GM18909 (cell line): Measurements from ENCODE around the gene LYPD5.
"Not testable (repeated sequence)": the region's sequence is repeated elsewhere in the genome, so short reads cannot be mapped to it uniquely, and the experiment has no call there.

Experiments
- ATAC-seq: cut with Tn5 transposase; IDR thresholded peaks from one replicate; pipeline ENCODE4 v1.9.1; 2021; ENCODE audit warnings: mild to moderate bottlenecking; ENCODE audit not compliant: unreplicated experiment, poor library complexity

Gene LYPD5, protein sequence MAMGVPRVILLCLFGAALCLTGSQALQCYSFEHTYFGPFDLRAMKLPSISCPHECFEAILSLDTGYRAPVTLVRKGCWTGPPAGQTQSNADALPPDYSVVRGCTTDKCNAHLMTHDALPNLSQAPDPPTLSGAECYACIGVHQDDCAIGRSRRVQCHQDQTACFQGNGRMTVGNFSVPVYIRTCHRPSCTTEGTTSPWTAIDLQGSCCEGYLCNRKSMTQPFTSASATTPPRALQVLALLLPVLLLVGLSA

DNA sequence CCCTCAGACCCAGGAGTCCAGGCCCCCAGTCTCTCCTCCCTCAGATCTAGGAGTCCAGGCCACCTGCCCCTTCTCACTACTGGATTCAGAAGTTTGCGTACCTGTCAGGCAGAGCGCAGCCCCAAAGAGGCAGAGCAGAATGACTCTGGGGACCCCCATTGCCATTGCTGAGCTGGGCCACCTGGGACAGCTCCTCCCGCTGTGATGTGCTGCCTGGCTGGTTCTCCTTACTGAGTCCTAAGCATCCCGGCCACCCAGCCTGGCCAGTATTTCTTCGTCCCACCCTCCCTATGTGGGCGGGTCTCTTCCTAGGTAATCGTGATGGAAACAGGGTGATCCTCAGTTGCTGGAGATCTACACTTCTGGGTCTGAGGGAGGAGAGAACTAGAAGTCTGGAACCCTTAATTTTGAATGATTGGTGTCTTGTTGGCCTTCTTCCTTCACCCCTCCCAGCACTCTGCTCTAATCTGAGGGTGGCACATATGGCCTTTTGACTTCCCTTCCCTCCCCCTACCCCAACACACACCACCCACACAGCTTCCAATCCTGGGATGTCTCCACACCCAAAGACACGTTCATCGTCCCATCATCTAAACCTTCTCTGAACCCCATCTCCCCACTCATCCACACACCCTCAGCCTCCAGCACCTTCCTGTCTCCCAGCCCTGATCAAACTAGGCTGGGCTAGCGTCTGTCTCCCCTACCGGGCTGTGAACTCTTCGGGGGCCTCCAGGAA is at the start of gene LYPD5:
LYPD5 (minus strand) TSS at position 232 of the 736 bp plus-strand sequence; CDS start at position 165, 67 bp downstream.
- ATAC-seq = no peak

DNA sequence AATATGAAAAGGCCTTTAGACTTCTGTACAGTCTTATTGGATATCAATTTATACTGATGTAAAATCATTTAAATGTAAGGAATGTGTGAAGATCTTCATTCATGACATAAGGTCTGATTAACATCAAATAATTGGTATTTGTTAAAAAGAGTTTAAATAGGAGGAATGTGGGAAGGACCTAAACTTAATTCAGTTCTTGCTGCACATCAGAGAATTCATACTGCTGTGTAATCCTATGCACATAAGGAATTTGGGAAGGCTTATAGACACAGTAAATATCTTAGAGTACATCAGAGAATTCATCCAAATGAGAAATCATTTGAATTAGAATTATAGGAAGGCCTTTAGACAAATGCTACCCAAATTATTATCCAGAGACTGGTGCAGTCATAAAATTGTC is 46.6 kb upstream of the LYPD5 start:
- no peak for ATAC-seq

DNA sequence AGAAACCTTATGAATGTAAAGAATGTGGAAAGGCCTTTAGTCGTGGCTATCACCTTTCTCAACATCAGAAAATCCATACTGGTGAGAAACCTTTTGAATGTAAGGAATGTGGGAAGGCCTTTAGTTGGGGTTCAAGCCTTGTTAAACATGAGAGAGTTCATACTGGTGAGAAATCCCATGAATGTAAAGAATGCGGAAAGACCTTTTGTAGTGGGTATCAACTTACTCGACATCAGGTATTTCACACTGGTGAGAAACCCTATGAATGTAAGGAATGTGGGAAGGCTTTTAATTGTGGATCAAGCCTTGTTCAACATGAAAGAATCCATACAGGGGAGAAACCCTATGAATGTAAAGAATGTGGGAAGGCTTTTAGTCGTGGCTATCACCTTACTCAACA is 45.6 kb upstream of the LYPD5 start:
- no peak for ATAC-seq

DNA sequence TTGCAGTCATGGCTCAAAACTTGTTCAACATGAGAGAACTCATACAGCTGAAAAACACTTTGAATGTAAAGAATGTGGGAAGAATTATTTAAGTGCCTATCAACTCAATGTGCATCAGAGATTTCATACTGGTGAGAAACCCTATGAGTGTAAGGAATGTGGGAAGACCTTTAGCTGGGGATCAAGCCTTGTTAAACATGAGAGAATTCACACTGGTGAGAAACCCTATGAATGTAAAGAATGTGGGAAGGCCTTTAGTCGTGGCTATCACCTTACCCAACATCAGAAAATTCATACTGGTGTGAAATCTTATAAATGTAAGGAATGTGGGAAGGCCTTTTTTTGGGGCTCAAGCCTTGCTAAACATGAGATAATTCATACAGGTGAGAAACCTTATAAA is 45.0 kb upstream of the LYPD5 start:
- ATAC-seq = no peak

DNA sequence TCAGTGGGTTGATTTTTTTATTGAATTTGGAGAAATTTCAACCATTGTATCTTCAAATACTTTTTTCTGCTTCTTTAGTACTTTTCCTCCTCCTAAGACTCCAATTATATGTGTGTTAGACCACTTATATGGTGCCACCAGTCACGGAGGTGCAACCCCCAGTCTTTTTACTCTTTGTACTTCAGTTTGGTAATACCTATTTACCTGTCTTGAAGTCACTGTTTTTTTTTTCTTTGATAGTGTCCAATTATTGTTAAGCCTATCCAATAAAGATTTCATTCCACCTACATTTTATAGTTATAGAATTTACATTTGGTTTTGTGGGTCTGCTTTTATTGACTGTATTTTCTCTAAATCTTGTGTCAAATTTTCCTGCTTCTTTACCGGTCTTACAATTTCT is 39.8 kb upstream of the LYPD5 start:
- ATAC-seq = no peak

DNA sequence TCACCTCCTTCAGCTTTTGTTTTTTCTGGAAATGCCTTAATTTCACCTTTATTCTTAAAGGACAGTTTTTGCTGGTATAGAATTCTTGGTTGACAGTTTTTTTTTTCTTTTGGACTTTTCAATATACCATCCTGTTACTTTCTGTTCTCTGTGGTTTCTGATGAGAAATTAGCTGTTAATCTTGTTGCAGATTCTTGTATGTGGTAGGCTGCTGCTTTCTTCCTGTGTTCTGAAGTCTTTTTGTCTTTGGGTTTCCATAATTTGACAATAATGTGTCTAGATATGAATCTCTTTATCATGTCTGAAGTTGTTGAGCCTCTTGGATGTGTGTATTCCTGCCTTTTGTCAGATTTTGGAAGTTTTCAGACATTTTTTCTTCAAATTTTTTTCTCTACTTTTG is 36.9 kb upstream of the LYPD5 start:
- ATAC-seq = no peak

DNA sequence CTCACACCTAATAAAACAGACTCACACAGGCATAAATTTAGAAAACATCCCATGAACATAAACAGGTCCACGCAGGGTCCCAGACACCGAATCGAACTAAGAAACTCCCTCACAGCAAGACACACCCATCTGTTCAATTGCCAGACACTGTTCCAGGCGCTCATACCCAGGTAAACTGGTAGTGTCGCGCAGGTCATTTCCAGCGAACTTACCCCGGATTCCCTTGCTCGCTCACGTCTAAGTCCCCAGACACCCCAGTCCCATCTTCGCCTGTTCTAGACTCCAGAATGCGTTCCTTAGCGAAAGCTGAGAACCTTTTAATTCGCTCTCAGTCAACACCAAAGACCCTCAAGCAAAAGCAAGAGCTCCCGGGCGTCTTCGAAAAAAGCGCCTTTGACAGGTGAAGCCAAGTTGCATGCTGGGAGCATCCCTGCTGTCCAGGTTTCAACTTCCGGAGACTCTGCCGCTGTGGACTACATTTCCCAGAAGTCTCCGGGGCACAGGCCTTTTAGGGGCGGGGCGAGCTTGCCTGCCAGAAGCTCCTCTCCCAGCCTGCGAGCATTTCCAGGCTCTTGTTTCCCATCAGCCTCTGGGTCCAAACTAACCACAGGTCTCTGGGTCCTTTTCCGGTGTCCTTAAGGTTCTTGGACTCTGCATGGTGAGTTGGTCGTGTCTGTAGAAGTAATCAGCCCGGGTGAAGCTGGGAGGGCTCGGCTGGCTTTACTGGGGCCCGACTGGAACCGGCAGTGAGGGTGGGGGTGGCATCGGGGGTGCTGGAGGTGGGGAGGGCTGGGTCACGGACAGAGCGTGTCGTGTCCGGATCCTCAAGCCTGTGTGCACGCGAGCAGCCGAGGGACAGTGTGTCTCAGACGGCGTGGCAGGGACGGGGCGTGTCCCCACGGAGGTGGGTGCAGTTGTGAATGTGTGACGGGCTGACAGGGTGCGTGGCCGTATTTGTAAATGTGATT is 24.8 kb upstream of the LYPD5 start, which contains the start of gene ZNF283:
ZNF283 (plus strand) TSS at position 535 of the 968 bp plus-strand sequence. CDS start 6,184 bp downstream, outside the sequence.
- ATAC-seq = peak; percentile 77

DNA sequence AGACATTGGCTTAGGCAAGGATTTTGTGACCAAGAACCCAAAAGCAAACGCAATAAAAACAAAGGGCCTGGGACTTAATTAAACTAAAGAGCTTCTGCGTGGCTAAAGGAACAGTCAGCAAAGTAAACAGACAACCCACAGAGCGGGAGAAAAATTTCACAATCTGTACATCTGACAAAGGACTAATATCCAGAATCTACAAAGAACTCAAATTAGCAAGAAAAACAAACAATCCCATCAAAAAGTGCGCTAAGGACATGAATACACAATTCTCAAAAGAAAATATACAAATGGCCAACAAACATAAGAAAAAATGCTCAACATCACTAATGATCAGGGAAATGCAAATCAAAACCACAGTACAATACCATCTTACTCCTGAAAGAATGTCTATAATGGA is 22.3 kb upstream of the LYPD5 start:
- ATAC-seq = not testable (repeated sequence)

DNA sequence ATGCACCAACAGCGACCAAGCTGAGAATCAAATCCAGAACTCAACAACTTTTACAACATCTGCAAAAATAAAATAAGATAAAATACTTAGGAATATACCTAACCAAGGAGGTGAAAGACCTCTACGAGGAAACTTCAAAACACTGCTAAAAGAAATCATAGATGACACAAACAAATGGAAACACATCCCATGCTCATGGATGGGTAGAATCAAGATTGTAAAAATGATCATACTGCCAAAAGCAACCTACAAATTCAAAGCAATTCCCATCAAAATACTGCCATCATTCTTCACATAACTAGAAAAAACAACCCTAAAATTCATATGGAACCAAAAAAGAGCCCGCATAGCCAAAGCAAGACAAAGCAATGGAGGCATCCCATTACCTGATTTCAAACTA is 21.6 kb upstream of the LYPD5 start:
- ATAC-seq = not testable (repeated sequence)

DNA sequence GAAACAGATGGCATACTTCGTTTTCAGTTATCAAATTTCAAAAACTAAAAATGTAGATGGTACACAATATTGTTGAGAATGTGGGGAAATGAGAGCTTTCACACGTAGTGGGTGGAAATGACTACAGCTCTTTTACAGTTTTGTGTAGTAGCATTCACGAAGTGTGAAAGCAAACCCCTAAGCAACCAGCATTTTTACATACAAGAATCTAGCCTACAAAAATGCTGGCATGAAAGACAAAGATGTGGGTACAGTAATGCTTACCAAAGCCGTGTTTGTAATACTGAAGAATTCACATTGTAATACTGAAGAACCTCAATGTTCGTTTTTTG is 18.6 kb upstream of the LYPD5 start:
- ATAC-seq = no peak

DNA sequence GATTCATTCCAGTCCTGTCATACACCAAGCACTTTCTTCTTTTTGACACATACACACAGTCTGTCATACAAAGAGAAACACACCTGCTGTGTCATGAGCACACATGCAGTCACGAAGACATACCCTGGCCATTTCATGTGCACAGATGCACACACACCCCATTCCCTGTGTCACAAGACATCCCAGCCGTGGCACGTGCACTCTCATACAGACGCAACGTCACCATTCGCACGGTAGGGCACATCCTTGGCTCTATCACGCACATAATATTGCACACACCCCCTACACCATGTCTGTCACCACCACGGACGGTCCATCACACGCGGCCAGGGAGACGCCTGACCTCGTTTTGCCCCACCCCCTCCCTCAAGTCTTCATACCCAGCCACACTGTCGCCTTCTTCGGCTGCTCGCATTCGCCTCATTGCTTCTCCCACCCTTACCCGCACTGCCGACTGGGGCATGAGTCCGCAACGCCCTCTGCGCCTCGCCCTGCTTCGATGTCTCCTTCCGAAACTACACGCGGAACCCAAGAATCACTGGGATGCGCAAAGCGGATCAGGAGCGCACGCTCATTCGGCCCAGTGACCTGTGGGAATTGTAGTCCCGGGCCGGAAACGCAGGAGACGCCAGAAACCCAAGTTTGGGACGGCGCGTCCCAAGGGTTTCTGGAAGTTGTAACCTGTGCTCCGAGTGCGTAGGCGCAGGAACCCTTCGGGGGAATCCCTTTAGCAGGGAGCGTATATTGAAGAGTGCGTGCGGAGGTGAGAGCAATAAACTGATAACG is 18.0 kb upstream of the LYPD5 start:
- ATAC-seq = no peak

DNA sequence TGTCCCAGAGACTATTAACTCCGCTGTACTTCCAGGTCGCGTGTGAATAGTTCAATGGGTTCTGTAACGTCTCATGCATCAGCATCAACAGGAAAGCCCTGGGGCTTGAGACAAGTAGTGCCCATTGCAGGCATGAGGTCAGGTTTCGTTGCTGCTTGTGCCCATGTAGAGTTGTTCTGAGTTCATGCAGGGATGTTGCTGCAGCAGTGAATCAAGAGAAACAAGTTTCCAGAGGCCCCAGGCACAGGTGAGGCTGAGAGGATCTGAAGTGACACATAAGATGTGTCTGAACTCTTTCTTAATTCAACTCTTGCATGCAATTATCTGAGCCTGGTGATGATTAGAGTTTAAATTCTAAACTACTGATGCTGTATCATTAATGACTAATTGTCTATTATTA is 16.3 kb upstream of the LYPD5 start:
- ATAC-seq = no peak

DNA sequence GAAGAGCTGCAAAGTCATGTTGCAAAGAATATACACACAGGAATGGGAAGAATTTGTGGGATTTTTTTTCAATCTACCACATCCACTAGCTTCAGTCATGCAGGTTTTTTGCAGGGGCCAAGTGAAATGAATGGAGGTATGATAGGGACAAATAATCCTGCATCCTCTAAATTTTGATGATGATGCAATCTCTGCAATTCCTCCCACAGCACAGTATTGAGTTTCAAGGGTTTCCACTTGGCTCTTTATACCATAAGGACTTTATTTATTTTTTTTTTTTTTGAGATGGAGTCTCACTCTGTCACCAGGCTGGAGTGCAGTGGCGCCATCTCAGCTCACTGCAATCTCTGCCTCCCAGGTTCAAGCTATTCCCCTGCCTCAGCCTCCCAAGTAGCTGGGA is 15.2 kb upstream of the LYPD5 start:
- not testable (repeated sequence) for ATAC-seq

DNA sequence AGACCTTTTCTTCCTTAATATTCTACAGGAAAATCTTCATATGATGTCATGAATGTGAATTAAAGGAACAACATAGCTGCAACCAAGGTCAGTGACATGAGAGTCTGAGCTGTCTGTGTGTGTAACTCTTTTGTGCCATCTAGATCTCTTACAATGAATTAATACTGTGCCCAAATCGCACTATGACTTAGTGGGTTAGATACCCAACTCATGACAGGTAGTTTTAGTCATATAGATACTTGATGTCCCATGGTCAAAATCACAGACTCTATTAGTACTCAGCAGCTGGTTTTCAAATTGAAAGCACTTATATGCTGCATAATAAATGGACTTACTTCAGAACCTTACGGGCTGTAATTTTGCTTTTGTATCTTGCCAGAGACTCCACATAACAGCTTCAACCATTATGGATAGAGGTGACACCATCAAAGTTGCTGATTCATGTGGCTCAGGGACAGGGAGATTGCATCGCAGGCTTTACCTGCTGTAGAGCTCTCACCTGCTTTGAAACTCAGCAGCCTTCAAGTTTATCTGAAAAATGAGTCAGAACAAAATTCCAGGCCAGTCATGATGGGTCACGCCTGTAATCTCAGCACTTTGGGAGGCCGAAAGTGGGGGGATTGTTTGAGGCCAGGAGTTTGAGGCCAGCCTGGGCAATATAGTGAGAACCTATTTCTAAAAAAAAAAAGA is 12.6 kb upstream of the LYPD5 start:
- ATAC-seq = no peak

DNA sequence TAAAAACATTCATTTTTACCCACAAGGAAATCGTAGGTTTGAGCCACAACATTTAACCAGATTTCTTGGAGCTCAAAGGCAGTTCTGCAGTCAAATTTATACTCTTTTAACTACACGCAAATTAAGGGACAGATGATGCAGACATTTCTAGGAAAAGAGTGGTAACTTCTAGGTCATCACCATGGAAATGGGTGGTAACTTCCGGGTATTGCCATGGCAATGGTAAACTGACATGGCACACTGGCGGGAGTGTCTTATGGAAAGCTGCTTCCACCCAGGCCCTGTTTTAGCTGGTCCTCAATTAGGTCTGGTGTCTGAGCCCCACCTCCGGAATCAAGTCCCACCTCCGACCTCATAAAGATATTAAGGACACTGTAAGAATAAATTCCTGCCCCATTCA is 10.4 kb upstream of the LYPD5 start:
- no peak for ATAC-seq

DNA sequence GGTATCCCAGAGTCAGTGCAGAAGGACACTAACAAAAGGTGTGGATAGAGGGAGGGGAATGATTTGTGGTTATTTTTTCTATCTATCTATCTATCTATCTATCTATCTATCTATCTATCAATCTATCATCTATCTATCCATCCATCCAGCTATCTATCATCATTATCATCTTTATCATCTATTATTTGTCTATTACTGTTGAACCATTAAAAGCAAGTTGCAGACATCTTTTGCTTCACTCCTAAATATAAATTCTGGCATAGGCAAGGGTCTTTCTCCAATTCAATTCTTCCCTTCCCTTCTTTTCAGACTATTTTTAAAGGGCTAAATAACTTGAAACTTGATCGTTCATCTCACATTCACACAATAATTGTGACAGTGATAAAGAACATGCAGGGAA is 10.0 kb upstream of the LYPD5 start:
- no peak for ATAC-seq

DNA sequence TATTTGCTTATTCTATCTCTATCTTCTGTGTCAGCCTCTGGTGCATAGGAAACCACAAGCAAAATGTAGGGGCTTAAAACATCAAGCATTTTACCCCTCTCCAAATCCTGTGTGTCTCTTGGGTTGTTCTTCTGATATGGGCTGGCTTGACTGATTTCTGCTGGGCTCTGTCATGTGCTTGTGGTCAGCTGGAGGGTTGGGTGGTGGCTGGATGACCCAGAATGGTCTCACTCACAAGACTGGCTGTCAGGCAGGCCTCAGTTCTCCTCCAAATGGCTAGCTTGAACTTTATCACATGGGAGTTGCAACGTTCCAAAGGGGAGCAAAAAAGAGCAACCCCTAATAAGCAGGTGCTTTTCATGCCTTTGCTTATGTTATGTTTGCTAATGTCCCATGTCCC is 9.6 kb upstream of the LYPD5 start:
- no peak for ATAC-seq

DNA sequence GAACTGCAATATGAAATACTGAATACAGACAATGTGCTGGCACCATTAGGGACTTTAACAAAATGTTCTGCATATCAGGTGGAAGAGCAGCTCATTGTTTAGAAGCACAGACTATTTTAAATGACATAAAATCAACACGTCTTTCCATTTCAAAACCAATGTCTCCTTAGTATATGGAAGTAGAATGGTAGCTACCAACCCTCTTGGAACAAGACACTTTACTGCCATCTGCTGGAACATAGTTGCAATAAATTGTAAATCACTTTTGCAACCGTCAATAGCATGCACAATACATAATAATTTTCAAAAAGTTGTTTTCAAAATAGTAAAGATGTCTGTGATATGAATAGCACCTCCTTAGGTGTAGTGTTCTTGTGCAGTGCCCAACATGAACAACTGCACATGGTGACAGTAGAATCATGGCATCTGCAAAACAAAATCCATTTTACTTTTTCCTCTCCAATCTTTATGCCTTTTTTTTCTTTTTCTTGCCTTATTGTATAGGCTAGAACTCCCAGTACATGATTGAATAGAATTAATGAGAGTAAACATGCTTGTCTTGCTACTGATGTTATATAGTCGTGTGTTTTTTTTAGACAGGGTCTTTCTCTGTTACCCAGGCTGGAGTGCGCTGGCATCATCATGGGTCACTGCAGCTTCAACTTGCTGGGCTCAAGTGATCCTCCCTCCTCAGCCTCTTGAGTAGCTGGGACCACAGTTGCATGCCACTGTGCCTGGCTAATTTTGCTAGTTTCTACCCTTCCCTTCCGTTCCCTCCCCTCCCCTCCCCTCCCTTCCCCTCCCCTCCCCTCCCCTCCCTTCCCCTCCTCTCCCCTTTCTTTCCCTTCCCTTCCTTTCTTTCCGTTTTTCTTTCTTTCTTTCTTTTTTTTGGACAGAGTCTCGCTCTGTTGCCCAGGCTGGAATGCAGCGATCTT is 7.8 kb upstream of the LYPD5 start:
- no peak for ATAC-seq

DNA sequence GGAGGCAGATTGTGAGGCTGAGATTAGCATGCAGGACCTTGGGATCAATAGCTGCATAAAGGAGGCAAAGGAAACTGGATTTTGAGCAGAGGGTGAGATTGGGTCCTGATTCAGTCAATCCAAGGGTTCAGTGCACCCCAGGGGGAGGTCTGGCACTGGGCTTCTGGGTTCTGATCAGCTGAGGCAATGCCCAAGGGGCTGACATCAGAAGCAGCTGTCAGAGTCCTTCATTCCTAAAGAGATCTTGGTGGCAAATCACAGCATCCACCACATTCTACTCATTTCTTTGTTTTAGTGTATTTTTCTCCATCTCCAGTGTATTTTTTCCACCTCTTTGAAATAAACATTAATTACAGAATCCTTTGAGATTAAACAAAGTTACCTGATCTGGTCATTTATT is 5.4 kb upstream of the LYPD5 start:
- no peak for ATAC-seq
